Upper lobe of left lung (tissue), 6 donors: Measurements from ENCODE around the gene PLXNA2. TPM values are rescaled to one million over a fixed set of nuclear protein-coding genes. Genes with fewer than 3 reads are reported as not detected.

Experiments
- ATAC-seq, 2 donors: fragments of 200-7000 bp; cut with Tn5 transposase; one replicate each; pipeline ENCODE4 v1.9.1; 2022; ENCODE audit warnings: mild to moderate bottlenecking in 2 of 2, moderate library complexity in 2 of 2; ENCODE audit not compliant: low FRiP score in 2 of 2
- DNase-seq, 2 donors: peaks; one replicate each; pipeline ENCODE4 v3.0.0-alpha.2; 2019 to 2020
- H3K27ac ChIP-seq, 4 donors: fragments of 200-600 bp; sonication (generic); one replicate each; pipeline ENCODE4 v1.5.1; 2016 to 2019
- H3K27me3 ChIP-seq, 4 donors: fragments of 200-600 bp; sonication (generic); one replicate each; pipeline ENCODE4 v1.5.1; 2017 to 2019
- H3K36me3 ChIP-seq, 4 donors: fragments of 200-600 bp; sonication (generic); one replicate each; pipeline ENCODE4 v1.5.1; 2016 to 2019
- H3K4me1 ChIP-seq, 4 donors: fragments of 200-600 bp; sonication (generic); one replicate each; pipeline ENCODE4 v1.5.1; 2018 to 2019
- H3K4me3 ChIP-seq, 4 donors: fragments of 200-600 bp; sonication (generic); one replicate each; pipeline ENCODE4 v1.5.1; 2017 to 2019; ENCODE audit warnings: mild to moderate bottlenecking in 2 of 4, moderate library complexity in 1 of 4
- H3K9me3 ChIP-seq, 4 donors: fragments of 200-600 bp; sonication (generic); one replicate each; pipeline ENCODE4 v1.5.1; 2018 to 2019
- CTCF ChIP-seq, 6 experiments: fragments of 450-650 bp in 4 of 6; fragments of 200-600 bp in 2 of 6; sonication (generic) in 2 of 6; IDR thresholded peaks; one replicate each; pipeline ENCODE4 v1.5.1; 2016 to 2019; ENCODE audit warnings: antibody characterized with exemption in 6 of 6
- EP300 ChIP-seq, 4 donors: sonication (generic); formaldehyde crosslinking; IDR thresholded peaks; one replicate each; pipeline ENCODE4 v1.5.1; 2017; ENCODE audit warnings: antibody characterized with exemption in 4 of 4, control low read depth in 2 of 4
- POLR2A ChIP-seq, 4 donors: fragments of 450-650 bp; IDR thresholded peaks; one replicate each; pipeline ENCODE4 v1.5.1; 2016 to 2017; ENCODE audit warnings: antibody characterized with exemption in 4 of 4, mild to moderate bottlenecking in 2 of 4
- POLR2AphosphoS5 ChIP-seq, 2 donors: sonication (generic); formaldehyde crosslinking; IDR thresholded peaks; one replicate each; pipeline ENCODE4 v1.5.1; 2017; ENCODE audit warnings: antibody characterized with exemption in 2 of 2
- WGBS, 2 donors: methylation state at CpG; one replicate each; pipeline ENCODE4 v1.1.5; 2017 to 2018; 5-methylcytosine and 5-hydroxymethylcytosine counted together
- total RNA-seq, 6 donors: library from RNA; depleted of rRNA in 4 of 6; stranded (reverse); fragments of >200 nt in 4 of 6; gene quantifications; one replicate each; pipeline versions ENCODE4 v1.1.0 to v1.2.1, GENCODE V29; 2016 to 2021
- donor health status: DM: no; HTN: no; CAD: no; lungs with moderate emphysema.
- donor health status: DM: no; HTN: yes; CAD: no; lungs with severe emphysema.

PLXNA2 gene
- total RNA-seq, 6 donors from 2014 or later = 77.5 to 150 (median 101) TPM

- WGBS, 2 donors = 93 to 94% methylated on average over 15 to 17 of the region's 17 CpGs
- no peak for TF ChIP-seq POLR2A (IDR thresholded peaks at IDR 0.05)
- TF ChIP-seq CTCF (IDR thresholded peaks at IDR 0.05) = no peak
- TF ChIP-seq POLR2AphosphoS5 (IDR thresholded peaks at IDR 0.05) = no peak
- no peak for TF ChIP-seq EP300 (IDR thresholded peaks at IDR 0.05)
Observed at GRCh38 chr1:208060215-208060869, 183.8 kb downstream of the PLXNA2 start.

GRCh38 chr1:208059409-208060001 lies 184.7 kb downstream of the PLXNA2 start:
- Histone ChIP-seq H3K4me1 (no peaks in the 10 kb centered on the region), H3K27ac (no peak overlapping the region), H3K27me3 (no peaks in the 10 kb centered on the region), H3K9me3 (no peaks in the 10 kb centered on the region), H3K4me3 (no peak overlapping the region), H3K36me3 (peaks cover 11 to 85% (median 59%) of the 10 kb centered on the region in 4 donors)
- 75 to 84% methylated on average over 6 of the region's 6 CpGs for WGBS, 2 donors
- ATAC-seq (no peak), DNase-seq (no peak)
- TF ChIP-seq POLR2AphosphoS5 (IDR thresholded peaks at IDR 0.05) (no peak), CTCF (IDR thresholded peaks at IDR 0.05) (no peak), POLR2A (IDR thresholded peaks at IDR 0.05) (no peak)

More at GRCh38 chr1:208060215-208060869, 183.8 kb downstream of the PLXNA2 start:
- H3K36me3 ChIP-seq = peaks cover 11 to 90% (median 59%) of the 10 kb centered on the region in 4 donors
- H3K27ac ChIP-seq = no peak overlapping the region
- no peaks in the 10 kb centered on the region for H3K9me3 ChIP-seq
- H3K4me3 ChIP-seq = no peak overlapping the region
- no peaks in the 10 kb centered on the region for H3K4me1 ChIP-seq
- no peak for ATAC-seq
- no peaks in the 10 kb centered on the region for H3K27me3 ChIP-seq
- no peak for DNase-seq

GRCh38 chr1:208058756-208059155 lies 185.4 kb downstream of the PLXNA2 start:
- no peaks in the 10 kb centered on the region for H3K9me3 ChIP-seq
- no peak overlapping the region for H3K4me3 ChIP-seq
- ATAC-seq (peak; percentile 2 to 20), DNase-seq (no peak)
- no peaks in the 10 kb centered on the region for H3K4me1 ChIP-seq
- H3K36me3 ChIP-seq = peaks cover 11 to 87% (median 62%) of the 10 kb centered on the region in 4 donors
- no peak overlapping the region for H3K27ac ChIP-seq
- WGBS, 2 donors = 58 to 73% methylated on average over 4 of the region's 4 CpGs
- no peak for TF ChIP-seq EP300 (IDR thresholded peaks at IDR 0.05)
- no peak for TF ChIP-seq POLR2A (IDR thresholded peaks at IDR 0.05)
- no peak for TF ChIP-seq CTCF (IDR thresholded peaks at IDR 0.05)
- H3K27me3 ChIP-seq = no peaks in the 10 kb centered on the region

- H3K36me3 ChIP-seq = peaks cover 11 to 92% (median 63%) of the 10 kb centered on the region in 4 donors
Observed at GRCh38 chr1:208058267-208058666, 185.9 kb downstream of the PLXNA2 start.

More at GRCh38 chr1:208058267-208058666, 185.9 kb downstream of the PLXNA2 start:
- WGBS, 2 donors = 91 to 92% methylated on average over 11 to 12 of the region's 12 CpGs
- H3K9me3 ChIP-seq = no peaks in the 10 kb centered on the region
- DNase-seq = no peak
- TF ChIP-seq CTCF (IDR thresholded peaks at IDR 0.05) (no peak), POLR2AphosphoS5 (IDR thresholded peaks at IDR 0.05) (no peak), POLR2A (IDR thresholded peaks at IDR 0.05) (no peak), EP300 (IDR thresholded peaks at IDR 0.05) (no peak)
- no peak for ATAC-seq
- no peaks in the 10 kb centered on the region for H3K4me1 ChIP-seq
- no peaks in the 10 kb centered on the region for H3K27me3 ChIP-seq
- H3K4me3 ChIP-seq = no peak overlapping the region
- H3K27ac ChIP-seq = no peak overlapping the region
